SK-N-SH (cell line): ENCODE results near the gene BRICD5. TPM values are rescaled to one million over a fixed set of nuclear protein-coding genes. Genes with fewer than 3 reads are reported as not detected.

Source experiments
- CTCF ChIA-PET: fragments of 300-600, 350-600 bp; formaldehyde crosslinking; extraction: SDS; loops from one replicate; lab custom pipeline; 2021; lab: Yijun Ruan, JAX
- POLR2A ChIA-PET: fragments of 350-600 bp; sonication (Branson Sonifier 250); formaldehyde crosslinking; extraction: SDS; loops from one replicate; lab custom pipeline; 2020; ENCODE audit warnings: antibody characterized with exemption, inconsistent platforms; lab: Yijun Ruan, JAX
- DNase-seq: peaks from one replicate; pipeline ENCODE4 v3.0.0; 2012
- H2AFZ ChIP-seq: fragments of 200-600 bp; sonication (generic); 2 replicates; pipeline ENCODE4 v1.8.1; 2016; ENCODE audit warnings: antibody characterized with exemption, mild to moderate bottlenecking, low read depth
- H3F3A ChIP-seq: fragments of 200-600 bp; sonication (generic); replicated peaks from 2 replicates; pipeline ENCODE3; 2016; ENCODE audit warnings: antibody characterized with exemption, mild to moderate bottlenecking; ENCODE audit not compliant: insufficient read depth
- H3K27ac ChIP-seq, 2 experiments: fragments of 200-500 bp in 1 of 2; fragments of 200-600 bp in 1 of 2; sonication (Bioruptor generic) in 1 of 2; sonication (generic), shearing (Covaris generic) in 1 of 2; 2 replicates each; pipeline versions ENCODE4 v1.5.1 to v1.6.1; 2014 to 2016; ENCODE audit warnings: low read depth in 2 of 2, inconsistent platforms in 1 of 2, low read length in 1 of 2, mild to moderate bottlenecking in 1 of 2, mixed read lengths in 1 of 2
- H3K27me3 ChIP-seq: fragments of 200-600 bp; sonication (generic), shearing (Covaris generic); 2 replicates; pipeline ENCODE4 v1.6.1; 2016; ENCODE audit warnings: mixed run types; ENCODE audit not compliant: insufficient read depth
- H3K36me3 ChIP-seq, 2 experiments: fragments of 200-500 bp in 1 of 2; fragments of 200-600 bp in 1 of 2; sonication (Bioruptor generic) in 1 of 2; sonication (generic) in 1 of 2; replicated peaks in 1 of 2; 2 replicates each; pipeline versions ENCODE3 to v1.5.1; 2014 to 2016; ENCODE audit warnings: low read length in 1 of 2, mild to moderate bottlenecking in 1 of 2; ENCODE audit not compliant: insufficient read depth in 2 of 2, control insufficient read depth in 1 of 2
- H3K4me1 ChIP-seq, 2 experiments: fragments of 200-500 bp in 1 of 2; fragments of 200-600 bp in 1 of 2; sonication (Bioruptor generic) in 1 of 2; sonication (generic), shearing (Covaris generic) in 1 of 2; 2 replicates each; pipeline versions ENCODE4 v1.5.1 to v1.6.1; 2014 to 2016; ENCODE audit warnings: low read depth in 1 of 2, low read length in 1 of 2, mixed run types in 1 of 2; ENCODE audit not compliant: insufficient read depth in 2 of 2, control insufficient read depth in 1 of 2
- H3K4me2 ChIP-seq: fragments of 200-600 bp; sonication (generic), shearing (Covaris generic); 2 replicates; pipeline ENCODE4 v1.6.1; 2017; ENCODE audit warnings: mixed run types
- H3K4me3 ChIP-seq, 2 experiments: fragments of 200-500 bp in 1 of 2; fragments of 200-600 bp in 1 of 2; sonication (Bioruptor generic) in 1 of 2; sonication (generic), shearing (Covaris generic) in 1 of 2; 2 replicates each; pipeline versions ENCODE4 v1.5.1 to v1.8.1; 2014 to 2016; ENCODE audit warnings: low read depth in 2 of 2, inconsistent platforms in 1 of 2, low read length in 1 of 2, mild to moderate bottlenecking in 1 of 2, mixed read lengths in 1 of 2, moderate library complexity in 1 of 2
- H3K79me2 ChIP-seq: fragments of 200-600 bp; sonication (generic); 2 replicates; pipeline ENCODE4 v1.8.1; 2017; ENCODE audit warnings: mild to moderate bottlenecking; ENCODE audit not compliant: insufficient read depth
- H3K9ac ChIP-seq: fragments of 200-600 bp; sonication (generic); 2 replicates; pipeline ENCODE4 v1.6.1; 2017; ENCODE audit warnings: mixed run types
- H3K9me2 ChIP-seq: fragments of 200-600 bp; sonication (generic); 2 replicates; pipeline ENCODE4 v1.6.1; 2017; ENCODE audit warnings: mixed run types
- H3K9me3 ChIP-seq: fragments of 200-600 bp; sonication (generic); 2 replicates; pipeline ENCODE4 v1.6.1; 2017; ENCODE audit warnings: mixed run types, mild to moderate bottlenecking, moderate library complexity
- H4K20me1 ChIP-seq: fragments of 200-600 bp; sonication (generic); 2 replicates; pipeline ENCODE4 v1.6.1; 2017; ENCODE audit warnings: mild to moderate bottlenecking, mixed run types; ENCODE audit not compliant: insufficient read depth
- CHD2 ChIP-seq: fragments of 150-350 bp; IDR thresholded peaks from 2 replicates; pipeline ENCODE4 v1.6.1; 2018; ENCODE audit warnings: low read length; ENCODE audit not compliant: partially characterized antibody
- ELF1 ChIP-seq: IDR thresholded peaks from 2 replicates; pipeline ENCODE4 v1.4.0; 2012
- EP300 ChIP-seq, 2 experiments: IDR thresholded peaks; 2 replicates each; pipeline versions ENCODE4 v1.4.0 to v1.6.1; 2012; ENCODE audit warnings: borderline replicate concordance in 1 of 2, low read depth in 1 of 2, low read length in 1 of 2
- EZH2phosphoT487 ChIP-seq: fragments of 200-600 bp; sonication (generic); IDR thresholded peaks from 2 replicates; pipeline ENCODE4 v1.6.1; 2017; ENCODE audit warnings: low read depth, mixed run types, mild to moderate bottlenecking, antibody characterized with exemption, moderate library complexity, borderline replicate concordance
- FOXM1 ChIP-seq: IDR thresholded peaks from 2 replicates; pipeline ENCODE4 v1.4.0; 2012; ENCODE audit warnings: low read depth, mild to moderate bottlenecking
- GABPA ChIP-seq: IDR thresholded peaks from 2 replicates; pipeline ENCODE4 v1.4.0; 2012; ENCODE audit warnings: low read depth, mild to moderate bottlenecking
- GATA2 ChIP-seq: sonication (generic); formaldehyde crosslinking; IDR thresholded peaks from 2 replicates; pipeline ENCODE4 v1.5.0; 2020; ENCODE audit warnings: mild to moderate bottlenecking, missing genetic modification reagents
- IRF3 ChIP-seq: fragments of 150-350 bp; IDR thresholded peaks from 2 replicates; pipeline ENCODE4 v1.6.1; 2016; ENCODE audit warnings: mild to moderate bottlenecking, low read depth, low read length
- JUND ChIP-seq: IDR thresholded peaks from 2 replicates; pipeline ENCODE4 v1.4.0; 2012
- MAX ChIP-seq: IDR thresholded peaks from 2 replicates; pipeline ENCODE4 v1.4.0; 2012; ENCODE audit warnings: low read depth
- MXI1 ChIP-seq: IDR thresholded peaks from 2 replicates; pipeline ENCODE4 v1.6.1; 2012; ENCODE audit warnings: mild to moderate bottlenecking, low read depth, low read length, improper control_type of control experiment
- PBX3 ChIP-seq: IDR thresholded peaks from 2 replicates; pipeline ENCODE4; 2012
- RAD21 ChIP-seq: IDR thresholded peaks from 2 replicates; pipeline ENCODE4 v1.6.1; 2012; ENCODE audit warnings: mild to moderate bottlenecking, low read length
- REST ChIP-seq: IDR thresholded peaks from 2 replicates; pipeline ENCODE4 v1.6.1; 2012; ENCODE audit warnings: mild to moderate bottlenecking, low read depth, low read length, moderate library complexity
- SIN3A ChIP-seq: IDR thresholded peaks from 2 replicates; pipeline ENCODE4 v1.6.1; 2012; ENCODE audit warnings: low read depth, mild to moderate bottlenecking, low read length, moderate library complexity, borderline replicate concordance
- SMC3 ChIP-seq: IDR thresholded peaks from 2 replicates; pipeline ENCODE4 v1.6.1; 2012; ENCODE audit warnings: low read depth, low read length, improper control_type of control experiment
- TAF1 ChIP-seq: IDR thresholded peaks from 2 replicates; pipeline ENCODE4 v1.6.1; 2012; ENCODE audit warnings: low read depth, mild to moderate bottlenecking, low read length, moderate library complexity, borderline replicate concordance
- YY1 ChIP-seq: IDR thresholded peaks from 2 replicates; pipeline ENCODE4 v1.4.0; 2012; ENCODE audit warnings: low read depth, mild to moderate bottlenecking
- WGBS: methylation state at CpG from one replicate; pipeline ENCODE4 v1.1.6; 2017; ENCODE audit warnings: low lambda C conversion rate; 5-methylcytosine and 5-hydroxymethylcytosine counted together
- polyA plus RNA-seq, 3 experiments: library from polyadenylated mRNA; depleted of rRNA; stranded (reverse); fragments of >200 nt; gene quantifications; 2 replicates each; pipeline ENCODE4 v1.2.3, GENCODE V29; 2012
- TF ChIP-seq, protein P1 (sequence below): IDR thresholded peaks from 2 replicates; pipeline ENCODE4 v1.4.0; 2012; ENCODE audit warnings: low read depth, borderline replicate concordance

The BRICD5 gene
- polyA plus RNA-seq, 1 of the 3 experiments (the other 2 are of a cell fraction): 2.3 TPM

- no peaks in the 10 kb centered on the region for H3F3A ChIP-seq
- WGBS: 96% methylated on average over 17 of the region's 31 CpGs
- no peaks in the 10 kb centered on the region for H3K9me3 ChIP-seq
- H3K79me2 ChIP-seq: no peaks in the 10 kb centered on the region
- CTCF ChIA-PET: interaction anchor here (2.1 kb wide), 1 partner anchor 15 kb away, joined by 5 read pairs; no protein-coding TSS in a partner anchor
- H4K20me1 ChIP-seq: no peaks in the 10 kb centered on the region
- POLR2A ChIA-PET: no interaction called here
- H3K36me3 ChIP-seq: peaks cover 0 to 35% of the 10 kb centered on the region in 2 experiments
- TF ChIP-seq MXI1: no peak
- TF ChIP-seq GABPA: no peak
- TF ChIP-seq FOXM1: no peak
- TF ChIP-seq MAX: no peak
- TF ChIP-seq YY1: no peak
- TF ChIP-seq REST: no peak
- no peak for TF ChIP-seq JUND
- no peak for TF ChIP-seq IRF3
- TF ChIP-seq ELF1: no peak
- TF ChIP-seq, all 33 proteins: peak for 0
- DNase-seq: no peak
- Histone ChIP-seq H3K4me3 (no peak overlapping the region), H3K9me2 (no peaks in the 10 kb centered on the region), H3K4me1 (no peaks in the 10 kb centered on the region), H3K27ac (no peak overlapping the region), H3K4me2 (no peak overlapping the region), H3K27me3 (no peaks in the 10 kb centered on the region), H2AFZ (no peak overlapping the region), H3K9ac (no peak overlapping the region)
Measured at GRCh38 chr16:2179576-2179975, 31.1 kb downstream of the BRICD5 start.

DNA sequence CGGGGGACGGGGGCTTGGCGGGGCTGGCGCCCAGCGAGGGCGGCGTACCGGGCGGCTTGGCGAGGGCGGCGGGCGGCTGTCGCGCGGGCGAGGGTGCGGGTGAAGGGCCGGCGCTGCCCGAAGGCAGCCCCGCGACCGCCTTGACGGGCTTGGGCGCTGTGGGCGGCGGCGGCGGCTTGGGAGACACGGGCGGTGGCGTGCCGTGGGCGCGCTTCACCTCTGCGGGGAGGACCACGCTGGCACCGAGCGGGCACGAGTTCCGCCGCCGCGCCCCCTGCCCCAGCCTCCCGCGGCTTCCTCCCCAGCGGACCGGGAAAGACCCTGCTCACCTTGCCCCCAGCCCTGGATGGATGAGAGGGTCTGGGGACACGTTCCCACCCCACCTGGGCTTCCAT is 31.6 kb downstream of the BRICD5 start:
- H3K9ac ChIP-seq: no peak overlapping the region
- H3K4me2 ChIP-seq: no peak overlapping the region
- H3K4me3 ChIP-seq: no peak overlapping the region
- no peak for DNase-seq
- POLR2A ChIA-PET: no interaction called here
- H3K27ac ChIP-seq: no peak overlapping the region
- H2AFZ ChIP-seq: no peak overlapping the region
- no peaks in the 10 kb centered on the region for H3K27me3 ChIP-seq
- CTCF ChIA-PET: interaction anchor here (2.1 kb wide), 1 partner anchor 16 kb away, joined by 5 read pairs; no protein-coding TSS in a partner anchor
- no peaks in the 10 kb centered on the region for H3K9me3 ChIP-seq
- H3F3A ChIP-seq: no peaks in the 10 kb centered on the region
- no peaks in the 10 kb centered on the region for H4K20me1 ChIP-seq
- 98% methylated on average over 38 of the region's 50 CpGs for WGBS
- no peaks in the 10 kb centered on the region for H3K4me1 ChIP-seq
- TF ChIP-seq SIN3A (no peak), YY1 (no peak), GATA2 (CRISPR knock-in tag) (no peak), TAF1 (no peak), ELF1 (no peak), EP300 (IDR thresholded peaks at IDR 0.05; ENCODE audit: borderline replicate concordance in 1 of 2, low read depth in 1 of 2, low read length in 1 of 2) (no peak), GABPA (no peak), CHD2 (no peak), SMC3 (no peak), EZH2phosphoT487 (no peak), RAD21 (no peak), PBX3 (no peak)
- TF ChIP-seq, protein P1, sequence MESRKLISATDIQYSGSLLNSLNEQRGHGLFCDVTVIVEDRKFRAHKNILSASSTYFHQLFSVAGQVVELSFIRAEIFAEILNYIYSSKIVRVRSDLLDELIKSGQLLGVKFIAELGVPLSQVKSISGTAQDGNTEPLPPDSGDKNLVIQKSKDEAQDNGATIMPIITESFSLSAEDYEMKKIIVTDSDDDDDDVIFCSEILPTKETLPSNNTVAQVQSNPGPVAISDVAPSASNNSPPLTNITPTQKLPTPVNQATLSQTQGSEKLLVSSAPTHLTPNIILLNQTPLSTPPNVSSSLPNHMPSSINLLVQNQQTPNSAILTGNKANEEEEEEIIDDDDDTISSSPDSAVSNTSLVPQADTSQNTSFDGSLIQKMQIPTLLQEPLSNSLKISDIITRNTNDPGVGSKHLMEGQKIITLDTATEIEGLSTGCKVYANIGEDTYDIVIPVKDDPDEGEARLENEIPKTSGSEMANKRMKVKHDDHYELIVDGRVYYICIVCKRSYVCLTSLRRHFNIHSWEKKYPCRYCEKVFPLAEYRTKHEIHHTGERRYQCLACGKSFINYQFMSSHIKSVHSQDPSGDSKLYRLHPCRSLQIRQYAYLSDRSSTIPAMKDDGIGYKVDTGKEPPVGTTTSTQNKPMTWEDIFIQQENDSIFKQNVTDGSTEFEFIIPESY: no peak
- H3K36me3 ChIP-seq: peaks cover 0 to 39% of the 10 kb centered on the region in 2 experiments
- no peaks in the 10 kb centered on the region for H3K79me2 ChIP-seq
- no peaks in the 10 kb centered on the region for H3K9me2 ChIP-seq
